Eye (tissue), 1 donor: ENCODE measurements around the gene DHX35.

Experiments
- DNase-seq: peaks from one replicate; pipeline ENCODE4 v3.0.0-alpha.2; 2015

Gene DHX35

DNA sequence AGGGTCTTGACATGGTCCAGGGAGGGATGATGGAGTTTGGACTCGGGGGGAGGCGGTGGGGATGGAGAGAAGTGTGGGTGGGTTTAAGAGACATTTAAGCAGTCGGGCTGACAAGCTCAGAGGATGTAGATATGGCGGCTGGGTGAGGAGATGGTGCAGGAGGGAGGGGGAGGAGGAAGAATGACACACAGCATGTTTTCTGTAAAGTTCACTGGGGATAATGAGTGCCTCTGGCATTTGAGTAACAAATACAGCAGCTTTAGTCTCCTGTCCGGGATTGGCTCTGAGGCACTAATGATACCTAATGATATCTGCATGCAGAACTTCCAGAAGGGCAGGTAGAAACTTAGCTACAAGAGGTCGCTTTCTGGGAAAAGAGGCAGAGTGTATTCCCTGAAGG, 107.8 kb downstream of the DHX35 start:
- DNase-seq = no peak

DNA sequence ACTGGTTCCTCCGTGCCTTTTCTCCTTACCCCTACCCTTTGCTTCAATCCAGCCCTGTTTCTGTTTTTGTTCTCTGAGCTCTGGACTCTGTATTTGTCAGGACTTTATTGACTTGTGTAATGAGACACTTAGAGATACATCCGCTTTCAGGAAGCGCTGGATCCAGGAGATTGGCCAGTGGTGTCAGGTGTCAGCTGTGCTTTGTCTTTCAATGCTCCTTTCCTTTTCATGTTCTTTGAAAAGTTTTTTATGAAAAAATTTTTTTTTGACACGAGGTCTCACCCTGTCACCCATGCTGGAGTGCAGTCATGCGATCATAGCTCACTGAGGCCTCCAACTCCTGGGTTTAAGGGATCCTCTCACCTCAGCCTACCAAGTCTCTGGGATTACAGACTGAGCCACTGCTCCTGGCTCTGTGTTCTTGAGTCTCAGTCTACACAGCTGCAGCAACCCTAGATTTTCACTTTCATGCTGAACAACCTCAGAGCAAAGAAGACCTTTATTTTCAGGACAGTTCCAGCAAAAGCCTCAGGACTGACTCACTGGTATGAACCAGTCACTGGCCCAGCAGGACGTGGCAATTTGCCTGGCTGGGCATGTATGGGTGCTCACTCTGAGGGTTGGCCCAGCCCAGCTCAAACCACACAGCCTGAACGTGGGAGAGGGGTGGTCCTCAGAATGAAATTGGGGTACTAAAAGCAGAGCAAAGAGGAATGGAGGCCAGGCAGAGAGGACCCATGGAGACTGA, 108.5 kb downstream of the DHX35 start:
- DNase-seq = no peak

DNA sequence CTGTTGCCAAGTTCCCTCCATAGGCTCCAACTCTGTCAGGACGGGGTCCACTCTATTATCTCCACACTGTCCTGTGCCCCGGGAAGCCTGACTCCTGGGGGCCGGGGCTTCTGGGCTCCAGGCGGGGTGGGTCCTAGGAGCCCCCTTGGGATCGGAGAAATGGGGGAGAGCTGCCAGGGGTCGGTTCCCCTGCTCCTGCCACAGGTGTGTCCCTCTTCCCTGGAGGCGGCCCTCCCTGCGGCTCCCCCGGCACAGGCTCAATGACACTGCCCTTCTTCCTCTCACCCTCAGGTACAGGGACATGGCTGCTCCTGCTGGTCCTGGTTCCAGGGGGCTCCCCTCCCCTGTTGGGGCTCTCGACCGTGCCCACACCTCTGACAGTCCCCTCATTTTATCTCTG, 110.0 kb downstream of the DHX35 start:
- no peak for DNase-seq

DNA sequence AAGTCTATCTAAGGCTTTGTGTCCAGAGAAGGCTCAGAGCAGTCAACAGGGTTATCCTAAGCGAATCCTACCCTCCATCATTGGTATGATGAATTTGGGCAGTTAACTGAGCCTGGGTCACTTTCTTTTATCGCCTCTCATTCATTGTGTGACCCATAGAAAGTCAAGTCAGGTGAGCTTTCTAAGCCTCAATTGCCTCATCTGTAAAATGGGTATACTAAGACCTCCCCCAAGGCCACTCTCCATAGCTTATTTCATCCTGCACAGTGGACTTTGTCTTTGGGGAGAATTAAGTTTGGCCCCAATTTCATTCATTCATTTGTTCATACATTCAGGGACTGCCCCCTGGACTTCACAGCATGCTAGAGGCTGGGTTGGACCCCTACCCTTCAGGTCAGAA, 110.5 kb downstream of the DHX35 start:
- DNase-seq = no peak

DNA sequence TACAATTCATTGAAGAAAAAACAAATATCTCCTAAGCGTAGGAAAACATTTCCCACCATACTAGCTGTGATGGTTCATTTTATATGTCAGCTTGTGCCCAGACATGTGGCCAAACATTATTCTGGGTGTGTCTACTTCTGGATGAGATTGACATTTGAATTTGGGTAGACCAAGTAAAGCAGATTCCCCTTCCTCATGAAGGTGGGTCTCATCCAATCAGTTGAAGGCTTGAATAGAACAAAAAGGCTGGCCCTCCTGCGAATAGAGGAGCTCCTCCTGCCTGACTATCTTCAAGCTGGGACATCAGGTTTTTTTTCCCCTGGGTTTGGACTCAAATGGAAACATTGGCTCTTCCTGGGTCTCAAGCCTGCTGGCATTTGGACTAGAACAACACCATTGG, 113.6 kb downstream of the DHX35 start:
- DNase-seq = no peak

DNA sequence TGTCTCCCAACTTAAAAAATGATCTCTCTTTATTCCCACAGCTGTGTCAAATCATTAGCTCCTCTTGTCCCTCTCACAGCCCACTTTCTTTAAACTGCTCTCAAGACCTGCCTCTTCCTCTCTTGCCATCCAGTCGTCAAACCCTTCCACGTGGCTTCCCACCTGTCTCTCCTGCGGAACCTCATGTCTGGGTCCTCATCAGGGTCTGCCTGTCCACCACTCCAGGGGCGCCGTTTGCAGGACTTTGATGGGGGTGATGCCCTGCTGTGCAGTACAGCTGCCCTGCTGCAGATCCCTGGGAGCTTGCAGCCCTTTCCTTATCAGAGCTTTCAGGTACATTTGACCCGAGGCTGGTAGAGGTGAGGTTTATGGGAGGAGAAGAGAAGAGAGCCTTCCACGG, 114.8 kb downstream of the DHX35 start:
- DNase-seq = no peak

DNA sequence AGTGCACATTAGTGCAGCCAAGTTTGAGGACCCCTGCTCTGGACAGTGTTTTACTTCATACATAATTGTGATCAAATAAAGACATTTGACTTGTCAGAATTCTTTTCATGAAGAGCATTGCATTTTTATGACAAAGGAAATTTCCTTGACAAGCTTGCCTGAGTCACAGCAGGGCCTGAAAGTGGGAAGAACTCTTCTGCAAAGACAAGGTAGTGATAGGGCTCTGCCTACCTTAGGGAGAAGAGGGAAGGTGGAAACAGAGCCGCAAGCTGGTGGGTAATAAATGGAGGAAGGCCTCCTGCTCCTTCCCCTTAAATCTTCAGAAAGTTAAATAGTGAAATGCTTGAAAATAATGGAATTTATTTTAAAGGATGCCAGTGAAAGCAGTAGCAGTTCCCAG, 118.2 kb downstream of the DHX35 start:
- no peak for DNase-seq

DNA sequence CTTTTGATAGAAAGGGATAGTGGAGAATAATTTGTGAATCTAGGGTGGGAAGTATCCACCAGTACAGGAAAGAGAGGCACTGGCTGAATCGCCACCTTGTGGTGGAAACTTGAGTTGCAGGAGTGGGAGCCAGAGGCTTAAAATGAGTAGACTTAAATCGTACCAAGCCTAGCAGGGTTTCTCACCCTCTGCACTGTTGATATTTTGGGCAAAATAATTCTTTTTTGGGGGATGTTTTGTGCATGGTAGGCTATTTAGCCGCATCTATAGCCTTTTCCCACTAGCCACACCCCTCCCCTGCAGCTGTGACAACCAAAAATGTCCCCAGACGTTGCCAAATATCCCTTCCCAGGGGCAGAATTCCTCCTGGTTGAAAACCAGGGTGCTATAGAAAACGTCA, 119.1 kb downstream of the DHX35 start:
- peak; percentile 94 for DNase-seq

DNA sequence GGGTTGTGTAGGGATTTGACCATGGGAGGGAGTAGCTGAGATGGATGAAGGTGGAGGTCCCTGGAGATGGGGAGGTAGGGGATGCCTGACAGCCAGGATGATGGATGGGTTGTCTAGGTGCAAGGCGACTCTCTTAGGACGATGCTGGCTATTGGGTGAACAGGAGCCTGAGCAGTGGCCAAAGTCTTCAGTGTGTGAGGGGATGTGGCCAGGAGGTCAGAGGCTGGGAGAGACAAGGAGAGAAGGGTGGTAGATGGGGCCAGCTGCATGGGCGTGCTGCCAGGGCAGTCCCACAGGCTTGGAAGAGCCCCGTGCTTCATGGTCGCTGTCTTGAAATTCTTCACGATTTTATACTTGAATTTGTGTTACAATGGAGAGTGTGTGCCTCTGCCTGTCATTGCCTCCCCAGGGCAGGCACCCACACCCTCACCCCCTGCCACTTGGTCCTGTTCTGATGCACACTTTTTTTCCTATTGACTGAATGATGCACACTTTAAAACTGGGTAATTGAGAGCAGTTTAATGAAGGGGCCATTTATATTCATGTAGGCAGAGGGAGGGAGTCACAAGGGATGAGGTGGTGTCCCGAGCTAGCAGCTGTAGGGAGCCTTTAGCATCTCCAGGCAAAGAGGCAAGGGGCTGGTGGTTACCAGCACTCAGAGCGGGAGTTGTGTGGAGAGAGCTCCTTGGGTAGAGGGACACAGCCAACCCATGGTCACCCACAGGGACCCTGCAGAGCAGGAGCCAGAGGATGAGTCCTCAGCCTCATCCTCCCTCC, 120.7 kb downstream of the DHX35 start:
- DNase-seq = no peak

DNA sequence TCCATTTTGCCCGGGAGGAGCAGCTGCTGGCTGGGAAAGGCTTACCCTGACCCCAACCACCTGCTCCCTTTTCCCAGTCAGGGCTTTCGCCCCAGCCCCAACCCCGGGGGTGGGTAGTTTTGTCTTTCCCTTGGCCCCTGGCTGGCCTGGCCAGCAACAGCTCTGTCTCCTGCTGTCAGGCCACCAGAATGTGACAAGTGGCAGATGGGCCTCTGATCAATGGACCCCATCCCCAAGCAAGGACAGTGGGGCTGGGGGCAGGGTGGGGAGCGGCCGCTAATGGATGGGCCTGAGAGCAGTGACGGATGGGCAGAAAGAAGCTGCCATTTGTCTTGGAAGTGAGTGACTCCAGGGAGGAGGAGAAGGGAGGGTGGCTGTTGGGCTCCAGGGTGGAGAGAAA, 121.6 kb downstream of the DHX35 start:
- peak; percentile 75 for DNase-seq

DNA sequence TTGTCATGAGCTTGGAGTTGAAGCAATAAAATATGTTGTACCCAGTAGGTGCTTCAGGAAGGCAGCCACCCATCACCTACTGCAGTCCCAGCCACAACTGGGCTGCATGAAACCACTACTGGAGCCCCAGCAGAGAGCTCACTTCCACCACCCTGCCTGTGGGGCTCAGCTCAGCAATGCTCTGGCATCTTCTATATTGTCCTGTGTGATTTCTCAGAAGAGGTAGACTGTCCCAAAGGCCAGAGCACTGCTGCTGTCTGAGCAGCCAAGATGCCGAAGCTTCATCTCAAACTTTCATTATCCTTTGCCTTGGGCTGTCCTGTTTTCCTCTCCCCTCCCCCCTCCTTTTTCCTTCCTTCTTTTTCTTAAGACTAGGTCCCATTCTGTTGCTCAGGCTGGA, 126.9 kb downstream of the DHX35 start:
- no peak for DNase-seq
